SKM-1 treated with dmso at 0.1 percent for 144 hours (cell line): ENCODE results near the gene TACO1.
A peak's percentile ranks its signal among the peaks of the same experiment; 100 is the strongest.

Experiments
- DNase-seq: peaks from one replicate; lab custom pipeline; 2025; ENCODE audit not compliant: unreplicated experiment; lab: John Stamatoyannopoulos, UW

The TACO1 gene

DNA sequence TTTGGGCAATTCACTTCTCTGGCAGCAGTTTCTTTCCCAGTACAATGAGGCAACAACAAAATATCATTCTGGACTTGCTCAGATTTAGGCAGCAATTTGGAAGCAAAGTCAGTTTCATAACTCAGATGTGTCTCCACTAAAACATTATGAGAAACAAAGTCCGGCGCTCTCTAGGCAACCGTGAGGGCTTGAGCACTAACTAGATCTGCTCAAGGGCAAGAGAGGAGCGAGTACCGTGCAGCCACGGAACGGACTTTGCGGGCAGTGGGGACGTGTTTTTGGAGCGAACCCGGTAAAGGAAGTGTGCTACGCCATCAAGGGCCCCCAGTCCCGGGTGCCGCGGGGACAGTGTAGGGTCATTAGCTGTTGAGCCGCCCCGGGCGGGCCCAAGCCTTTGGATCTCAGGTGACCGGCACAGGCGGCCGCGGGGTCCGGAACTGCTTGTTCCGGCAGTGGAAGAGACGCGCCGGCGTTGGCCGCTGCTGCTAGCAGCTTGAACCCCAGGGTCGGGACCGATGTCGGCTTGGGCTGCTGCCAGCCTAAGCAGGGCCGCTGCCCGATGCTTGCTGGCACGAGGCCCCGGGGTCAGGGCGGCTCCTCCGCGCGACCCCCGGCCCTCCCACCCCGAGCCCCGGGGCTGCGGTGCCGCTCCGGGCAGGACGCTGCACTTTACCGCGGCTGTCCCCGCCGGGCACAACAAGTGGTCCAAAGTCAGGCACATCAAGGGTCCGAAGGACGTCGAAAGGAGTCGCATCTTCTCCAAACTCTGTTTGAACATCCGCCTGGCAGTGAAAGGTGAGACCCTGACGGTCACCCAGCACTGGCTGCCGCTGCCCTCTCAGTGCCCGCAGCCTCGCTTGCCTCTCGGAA is at the start of gene TACO1:
TACO1 (plus strand) TSS at position 327 of the 870 bp plus-strand sequence; CDS start at position 516, 189 bp downstream.
- peak; percentile 71 for DNase-seq

GRCh38 chr17:63552211-63552610 is 48.5 kb upstream of the TACO1 start:
- DNase-seq, result no peak

DNA sequence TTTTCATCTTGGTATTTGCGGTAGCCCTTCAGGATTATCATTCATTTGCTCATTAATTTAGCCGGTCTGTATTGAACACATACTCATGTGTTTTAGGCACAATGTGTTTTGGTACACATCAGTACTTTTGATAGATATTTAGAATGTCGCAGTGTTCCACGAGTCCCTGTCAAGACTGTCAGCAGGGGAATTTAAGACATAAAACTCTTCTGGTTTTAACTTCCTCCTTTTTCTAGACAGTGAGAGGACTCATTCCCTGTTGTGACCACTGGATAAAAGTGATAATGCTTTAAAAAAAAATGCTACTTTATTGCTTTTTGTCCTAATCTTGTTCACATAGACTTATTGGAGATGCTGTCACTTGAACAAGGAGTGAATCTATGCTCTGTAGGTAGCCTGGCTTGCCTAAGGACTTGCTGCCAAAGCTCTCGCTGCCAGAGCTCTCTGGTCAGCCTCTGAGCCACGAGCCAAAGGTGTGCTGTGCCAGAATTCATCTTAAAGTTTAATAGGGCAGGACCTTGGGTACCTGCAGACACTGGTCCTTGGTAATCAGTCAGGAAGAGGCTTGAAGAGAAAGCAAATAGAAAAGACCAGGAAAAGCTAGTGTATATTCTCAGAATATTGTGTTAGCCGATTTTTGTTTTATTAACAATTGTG is 45.1 kb upstream of the TACO1 start:
- DNase-seq, result no peak

DNA sequence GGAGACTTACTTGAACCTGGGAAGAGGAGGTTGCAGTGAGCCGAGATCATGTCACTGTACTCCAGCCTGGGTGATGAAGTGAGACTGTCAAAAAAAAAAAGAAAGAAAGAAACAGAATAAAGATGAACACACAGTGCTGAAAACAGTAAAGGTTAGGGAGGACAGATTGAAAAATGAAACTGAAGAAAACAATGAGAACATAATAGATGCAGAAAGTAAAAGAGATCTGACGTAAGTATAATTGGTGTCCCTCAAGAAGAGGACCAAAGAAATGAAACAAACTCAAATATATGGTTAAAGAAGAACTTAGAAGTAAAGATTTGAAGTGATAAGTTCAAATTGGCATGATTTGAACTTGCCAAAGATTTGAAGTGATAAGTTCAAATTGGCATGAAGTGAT is 43.3 kb upstream of the TACO1 start:
- DNase-seq, result no peak

DNA sequence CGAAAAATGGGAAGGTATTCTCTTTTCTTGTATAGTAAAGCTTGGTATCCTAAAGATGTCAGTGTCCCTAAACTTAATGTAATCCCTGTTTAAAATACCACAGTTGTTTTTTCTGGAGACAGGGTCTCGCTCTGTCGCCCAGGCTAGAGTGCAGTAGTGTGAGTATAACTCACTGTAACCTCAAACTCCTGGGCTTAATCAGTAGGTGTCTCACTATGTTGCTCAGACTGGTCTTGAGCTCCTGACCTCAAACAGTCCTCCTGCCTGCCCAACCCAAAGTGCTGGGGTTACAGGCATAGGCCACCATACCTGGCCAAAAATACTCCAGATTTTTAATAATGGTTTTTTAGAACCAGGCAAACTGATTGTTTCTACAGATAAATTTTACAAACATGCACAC is 42.3 kb upstream of the TACO1 start:
- no peak for DNase-seq

GRCh38 chr17:63561819-63562218 is 38.9 kb upstream of the TACO1 start:
- no peak for DNase-seq

GRCh38 chr17:63563339-63563738 is 37.4 kb upstream of the TACO1 start:
- no peak for DNase-seq

DNA sequence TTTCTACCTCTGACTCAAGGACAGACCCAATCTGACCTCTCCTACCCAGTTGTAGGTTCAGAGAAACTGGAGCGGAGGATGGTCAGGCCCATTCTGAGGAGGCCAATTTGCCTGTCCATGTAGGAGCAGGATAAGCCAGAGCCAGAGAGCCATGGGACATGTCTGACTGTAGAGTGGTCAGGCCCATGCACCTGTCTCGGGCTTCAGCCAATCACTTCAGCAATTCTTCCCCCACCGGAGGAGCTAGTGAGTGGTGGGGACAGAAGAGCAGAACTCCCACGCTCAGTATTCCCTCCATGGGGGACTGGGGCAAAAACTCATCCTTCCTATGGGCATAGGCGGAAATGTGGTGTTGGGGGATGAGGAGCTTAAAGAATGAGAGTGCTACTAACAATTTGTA is 36.1 kb upstream of the TACO1 start:
- DNase-seq, result no peak

DNA sequence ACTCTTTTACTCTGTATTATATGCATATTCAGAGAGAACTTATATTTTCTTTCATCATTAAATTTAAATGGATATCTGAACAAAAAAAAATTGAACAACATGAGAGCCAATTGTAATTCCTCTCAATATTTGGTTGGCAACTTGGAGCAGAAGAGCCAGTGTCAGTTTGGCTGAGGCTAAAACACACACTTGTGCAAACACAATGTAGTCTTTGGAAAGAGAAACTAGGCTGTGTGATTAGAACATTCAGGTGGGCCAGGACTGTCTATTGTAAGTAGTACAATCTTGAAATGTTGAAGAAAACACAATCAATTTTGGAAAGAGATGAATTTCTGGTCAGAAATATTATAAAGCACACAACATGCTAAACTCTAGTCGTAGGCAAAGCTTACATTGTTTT is 33.5 kb upstream of the TACO1 start:
- DNase-seq, result no peak

DNA sequence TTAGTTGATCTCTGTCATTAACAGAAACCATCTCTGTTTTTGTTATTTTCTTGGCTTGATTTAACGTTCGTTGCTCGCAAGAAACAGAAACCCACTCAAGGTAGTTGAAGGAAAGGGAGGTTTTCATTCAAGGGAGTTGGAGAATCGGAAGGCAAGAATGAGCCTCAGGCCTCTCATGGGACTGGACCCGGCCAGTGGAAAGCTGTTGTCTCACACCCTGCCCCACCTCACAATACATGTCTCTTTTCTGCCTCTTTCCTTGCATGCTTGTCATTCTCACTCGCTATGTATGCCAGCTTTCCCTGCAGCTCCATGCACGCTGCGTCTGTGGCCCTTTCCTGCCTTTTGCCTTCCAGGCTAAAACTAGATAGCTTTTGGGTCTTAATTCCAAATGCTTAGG is 32.1 kb upstream of the TACO1 start:
- DNase-seq, result no peak

GRCh38 chr17:63571632-63572310 is 28.9 kb upstream of the TACO1 start:
- DNase-seq, result peak; percentile 60

DNA sequence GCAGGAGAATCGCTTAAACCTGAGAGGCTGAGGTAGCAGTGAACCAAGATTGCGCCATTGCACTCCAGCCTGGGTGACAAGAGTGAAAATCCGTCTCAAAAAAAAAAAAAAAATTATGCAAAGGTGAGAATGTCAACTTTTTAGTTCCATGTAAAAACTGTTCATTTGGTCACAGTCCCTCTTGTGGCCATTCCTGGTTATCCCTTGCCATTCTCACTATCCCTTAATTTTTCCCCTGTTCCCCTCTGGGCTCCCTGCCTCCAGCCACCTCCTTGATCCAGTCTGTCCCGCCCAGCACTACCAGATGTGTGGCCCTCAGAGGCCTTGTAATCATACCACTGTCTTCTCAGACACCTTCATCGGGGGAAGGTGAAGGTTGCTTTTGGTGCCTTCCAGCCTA is 27.1 kb upstream of the TACO1 start:
- no peak for DNase-seq

DNA sequence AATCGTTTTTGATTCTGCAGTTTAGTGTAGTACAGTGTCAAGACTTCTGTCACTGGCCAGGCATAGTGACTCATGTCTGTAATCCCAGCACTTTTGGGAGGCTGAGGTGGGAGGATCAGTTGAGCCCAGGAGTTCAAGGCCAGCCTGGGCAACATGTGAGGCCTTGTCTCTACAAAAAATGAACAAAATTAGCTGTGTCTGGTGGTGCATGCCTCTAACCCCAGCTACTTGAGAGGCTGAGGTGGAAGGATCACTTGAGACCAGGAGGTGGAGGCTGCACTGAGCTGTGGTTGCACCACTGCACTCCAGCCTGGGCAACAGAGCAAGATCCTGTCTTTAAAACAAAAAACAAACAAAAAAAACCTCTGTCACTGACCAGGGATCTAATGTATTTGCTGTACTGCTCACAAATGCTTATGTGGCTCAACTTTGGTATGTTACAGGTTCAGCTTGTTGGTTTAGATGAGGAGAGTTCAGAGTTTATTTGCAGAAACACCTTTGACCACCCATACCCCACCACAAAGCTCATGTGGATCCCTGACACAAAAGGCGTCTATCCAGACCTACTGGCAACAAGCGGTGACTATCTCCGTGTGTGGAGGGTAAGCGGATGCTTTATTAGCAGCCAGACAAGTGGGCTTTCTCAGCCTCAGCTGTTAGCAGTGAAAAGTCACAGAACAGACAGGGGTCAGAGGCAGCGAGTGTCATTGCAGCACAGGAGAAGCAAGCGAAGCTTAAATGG is 22.5 kb upstream of the TACO1 start:
- DNase-seq, result no peak

GRCh38 chr17:63578769-63579111 is 22.0 kb upstream of the TACO1 start:
- no peak for DNase-seq

DNA sequence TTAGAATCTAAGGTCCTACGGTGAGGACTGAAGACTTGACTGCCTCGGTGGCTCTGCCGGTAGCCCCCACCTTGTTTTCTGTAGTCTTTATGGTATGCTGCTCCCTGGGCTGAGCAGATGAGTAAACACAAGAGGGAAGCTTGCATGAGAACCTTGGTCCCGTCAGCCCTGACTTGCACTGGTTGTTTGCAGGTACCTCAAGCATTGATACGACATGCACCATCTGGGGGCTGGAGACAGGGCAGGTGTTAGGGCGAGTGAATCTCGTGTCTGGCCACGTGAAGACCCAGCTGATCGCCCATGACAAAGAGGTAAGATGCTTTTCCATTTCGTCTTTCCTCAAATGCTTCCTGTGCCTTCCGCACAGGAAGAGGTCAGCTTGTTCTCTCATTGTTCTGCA is 21.1 kb upstream of the TACO1 start:
- no peak for DNase-seq

DNA sequence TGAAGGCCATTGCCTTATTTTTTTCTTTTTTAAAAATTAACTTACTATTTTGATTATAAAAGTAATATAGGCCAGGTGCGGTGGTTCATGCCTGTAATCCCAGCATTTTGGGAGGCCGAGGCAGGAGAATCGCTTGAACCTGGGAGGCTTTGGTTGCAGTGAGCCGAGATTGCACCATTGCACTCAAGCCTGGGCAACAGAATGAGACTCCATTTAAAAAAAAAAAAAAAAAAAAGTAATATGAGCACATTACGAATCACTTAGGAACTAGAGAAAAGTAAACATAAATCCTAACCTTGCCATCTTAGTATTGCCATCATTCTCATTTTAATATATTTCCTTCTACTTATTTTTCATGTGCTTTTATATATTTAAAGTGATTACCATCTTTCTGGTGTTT is 12.9 kb upstream of the TACO1 start:
- no peak for DNase-seq

GRCh38 chr17:63588797-63589196 is 11.9 kb upstream of the TACO1 start:
- no peak for DNase-seq

- no peak for DNase-seq
These were observed 11.0 kb upstream of the TACO1 start for GRCh38 chr17:63589646-63590045.

DNA sequence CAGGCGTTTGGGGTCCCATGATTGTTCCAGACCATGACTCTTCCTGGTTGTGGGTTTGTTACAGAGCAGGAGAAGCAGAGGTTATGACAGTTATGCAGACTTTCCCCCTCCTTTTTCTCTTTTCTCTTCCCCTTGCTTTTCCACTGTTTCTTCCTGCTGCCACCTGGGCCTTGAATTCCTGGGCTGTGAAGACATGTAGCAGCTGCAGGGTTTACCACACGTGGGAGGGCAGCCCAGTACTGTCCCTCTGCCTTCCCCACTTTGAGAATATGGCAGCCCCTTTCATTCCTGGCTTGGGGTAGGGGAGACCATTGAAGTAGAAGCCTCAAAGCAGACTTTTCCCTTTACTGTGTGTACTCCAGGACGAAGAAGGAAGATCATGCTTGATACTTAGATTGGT is 7.9 kb upstream of the TACO1 start:
- no peak for DNase-seq

GRCh38 chr17:63595132-63595531 is 5.6 kb upstream of the TACO1 start:
- DNase-seq, result no peak

DNA sequence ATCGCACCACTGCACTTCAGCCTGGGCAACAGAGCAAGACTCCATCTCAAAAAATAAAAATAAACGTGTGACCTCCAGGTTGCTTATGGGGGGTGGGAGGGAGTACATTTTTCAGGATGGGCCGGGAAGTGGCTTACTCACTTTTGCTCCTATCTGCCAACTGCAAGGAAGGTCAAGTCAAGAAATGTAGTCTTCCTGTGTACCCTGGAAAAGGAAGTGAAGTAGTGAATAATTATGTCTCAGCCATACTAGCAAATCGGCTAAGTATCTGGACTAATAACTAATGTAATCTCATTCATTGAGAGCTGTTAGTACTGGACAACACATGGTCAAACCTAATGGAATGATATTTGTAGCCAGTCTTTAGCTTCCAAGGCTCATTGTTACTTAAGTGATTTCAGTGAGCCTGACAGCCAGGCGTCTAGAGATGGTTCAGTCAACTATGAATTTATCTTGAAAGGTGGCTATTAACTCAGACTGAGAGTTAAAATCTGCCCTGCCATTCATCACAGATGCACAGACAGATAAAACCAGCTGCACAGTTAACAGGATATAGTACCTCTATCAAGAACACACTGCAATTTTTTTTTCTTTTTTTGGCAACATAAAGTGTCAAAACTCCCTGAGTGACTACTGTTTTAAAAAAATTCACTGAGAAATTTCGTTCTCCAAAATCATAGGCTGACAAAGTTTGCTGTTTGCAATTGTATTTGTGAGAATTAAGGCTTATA is 3.7 kb upstream of the TACO1 start:
- no peak for DNase-seq
